ENCODE results near the gene SUPT4H1. TPM values are rescaled to one million over a fixed set of nuclear protein-coding genes. Genes with fewer than 3 reads are reported as not detected.
"Not testable (repeated sequence)": the region's sequence is repeated elsewhere in the genome, so short reads cannot be mapped to it uniquely, and the experiment has no call there.

The SUPT4H1 gene
- total RNA-seq, 1 experiment from 2014 or later = 109 TPM

GRCh38 chr17:58398574-58399266 lies 46.7 kb upstream of the SUPT4H1 start:
- TF ChIP-seq, protein P1, sequence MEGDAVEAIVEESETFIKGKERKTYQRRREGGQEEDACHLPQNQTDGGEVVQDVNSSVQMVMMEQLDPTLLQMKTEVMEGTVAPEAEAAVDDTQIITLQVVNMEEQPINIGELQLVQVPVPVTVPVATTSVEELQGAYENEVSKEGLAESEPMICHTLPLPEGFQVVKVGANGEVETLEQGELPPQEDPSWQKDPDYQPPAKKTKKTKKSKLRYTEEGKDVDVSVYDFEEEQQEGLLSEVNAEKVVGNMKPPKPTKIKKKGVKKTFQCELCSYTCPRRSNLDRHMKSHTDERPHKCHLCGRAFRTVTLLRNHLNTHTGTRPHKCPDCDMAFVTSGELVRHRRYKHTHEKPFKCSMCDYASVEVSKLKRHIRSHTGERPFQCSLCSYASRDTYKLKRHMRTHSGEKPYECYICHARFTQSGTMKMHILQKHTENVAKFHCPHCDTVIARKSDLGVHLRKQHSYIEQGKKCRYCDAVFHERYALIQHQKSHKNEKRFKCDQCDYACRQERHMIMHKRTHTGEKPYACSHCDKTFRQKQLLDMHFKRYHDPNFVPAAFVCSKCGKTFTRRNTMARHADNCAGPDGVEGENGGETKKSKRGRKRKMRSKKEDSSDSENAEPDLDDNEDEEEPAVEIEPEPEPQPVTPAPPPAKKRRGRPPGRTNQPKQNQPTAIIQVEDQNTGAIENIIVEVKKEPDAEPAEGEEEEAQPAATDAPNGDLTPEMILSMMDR (conservative IDR thresholded peaks at IDR 0.05) = no peak
- Mint-ChIP-seq H3K4me1 (peaks cover 37% of the 10 kb centered on the region in 2 experiments), H3K27me3 (ENCODE audit: low read depth) (peaks cover 97% of the 10 kb centered on the region), H3K36me3 (ENCODE audit: insufficient read depth in 1 of 3, low read depth in 3 of 3) (no peaks in the 10 kb centered on the region), H3K4me3 (no peak overlapping the region), H3K9me3 (no peaks in the 10 kb centered on the region), H3K27ac (no peak overlapping the region)
- no peak overlapping the region for H4K8ac ChIP-seq (replicated peaks; ENCODE audit: insufficient read length, low read depth, low read length)
- no peak overlapping the region for H2BK20ac ChIP-seq (ENCODE audit: low read depth, low read length, poor library complexity, severe bottlenecking)
- H2BK5ac ChIP-seq (ENCODE audit: insufficient read length, low read length) = no peak overlapping the region
- no peaks in the 10 kb centered on the region for H3K9me3 ChIP-seq (ENCODE audit: control insufficient read depth, low read depth, low read length)
- H2BK120ac ChIP-seq (ENCODE audit: low read depth, low read length, poor library complexity, severe bottlenecking) = no peak overlapping the region
- H3K14ac ChIP-seq (ENCODE audit: insufficient read depth, low read length) = no peak overlapping the region
- no peak overlapping the region for H4K5ac ChIP-seq (ENCODE audit: insufficient read length, low read depth, low read length)
- no peak for DNase-seq
- H3K56ac ChIP-seq (ENCODE audit: insufficient read length, low read depth, low read length) = no peak overlapping the region
- H3K23ac ChIP-seq (ENCODE audit: insufficient read length, low read depth, low read length) = no peak overlapping the region
- no peak overlapping the region for H3K18ac ChIP-seq (ENCODE audit: insufficient read length, low read depth, low read length)
- peaks cover 40% of the 10 kb centered on the region for H3K27me3 ChIP-seq (ENCODE audit: insufficient read depth, low read length)
- no peak overlapping the region for H2AFZ ChIP-seq (ENCODE audit: low read length)
- no peak overlapping the region for H3T11ph ChIP-seq (ENCODE audit: low read length)
- H3K79me2 ChIP-seq (ENCODE audit: insufficient read depth, low read length) = no peaks in the 10 kb centered on the region
- H2AK5ac ChIP-seq (ENCODE audit: insufficient read length, low read length) = no peak overlapping the region
- H3K4me1 ChIP-seq (ENCODE audit: insufficient read depth, low read length) = peaks cover 9% of the 10 kb centered on the region; the same call in 1 of the 2 replicates
- H4K20me1 ChIP-seq (ENCODE audit: control insufficient read depth, insufficient read depth, insufficient read length) = no peaks in the 10 kb centered on the region
- H2BK15ac ChIP-seq (ENCODE audit: low read depth, low read length) = no peak overlapping the region
- no CpG with 5 or more reads among the region's 3 CpGs for WGBS (ENCODE audit: extremely low coverage, insufficient read length, low lambda C conversion rate)
- H3K79me1 ChIP-seq (ENCODE audit: insufficient read depth, low read depth, low read length, poor library complexity, severe bottlenecking) = no peaks in the 10 kb centered on the region
- H3K27ac ChIP-seq (ENCODE audit: insufficient read length, low read depth, low read length) = no peak overlapping the region
- H4K91ac ChIP-seq (ENCODE audit: insufficient read length, low read depth, low read length) = no peak overlapping the region
- H3K4me2 ChIP-seq (ENCODE audit: insufficient read depth, insufficient read length, low read length) = no peak overlapping the region
- H3K23me2 ChIP-seq (ENCODE audit: insufficient read length, low read depth, low read length, poor library complexity, severe bottlenecking) = no peaks in the 10 kb centered on the region
- H3K4ac ChIP-seq (ENCODE audit: low read depth, low read length) = no peak overlapping the region
- no peak overlapping the region for H3K9ac ChIP-seq (ENCODE audit: extremely low read depth, insufficient read length, low read length)
- no peak overlapping the region for H2BK12ac ChIP-seq (ENCODE audit: insufficient read length, low read depth, low read length)

- not testable (repeated sequence) for H3K4me2 ChIP-seq (ENCODE audit: insufficient read depth, insufficient read length, low read length); H3K27ac Mint-ChIP-seq; H3K36me3 Mint-ChIP-seq (ENCODE audit: insufficient read depth in 1 of 3, low read depth in 3 of 3); H3K14ac ChIP-seq (ENCODE audit: insufficient read depth, low read length); H3K23ac ChIP-seq (ENCODE audit: insufficient read length, low read depth, low read length); H2AFZ ChIP-seq (ENCODE audit: low read length); H3K9ac ChIP-seq (ENCODE audit: extremely low read depth, insufficient read length, low read length); H4K20me1 ChIP-seq (ENCODE audit: control insufficient read depth, insufficient read depth, insufficient read length); H3K4me3 Mint-ChIP-seq; H3K27ac ChIP-seq (ENCODE audit: insufficient read length, low read depth, low read length); H2BK20ac ChIP-seq (ENCODE audit: low read depth, low read length, poor library complexity, severe bottlenecking); H4K5ac ChIP-seq (ENCODE audit: insufficient read length, low read depth, low read length); H2BK12ac ChIP-seq (ENCODE audit: insufficient read length, low read depth, low read length); H2BK120ac ChIP-seq (ENCODE audit: low read depth, low read length, poor library complexity, severe bottlenecking); H2BK5ac ChIP-seq (ENCODE audit: insufficient read length, low read length); H4K91ac ChIP-seq (ENCODE audit: insufficient read length, low read depth, low read length); H3K9me3 Mint-ChIP-seq; H3K56ac ChIP-seq (ENCODE audit: insufficient read length, low read depth, low read length); H3K23me2 ChIP-seq (ENCODE audit: insufficient read length, low read depth, low read length, poor library complexity, severe bottlenecking); H3K79me2 ChIP-seq (ENCODE audit: insufficient read depth, low read length); H2BK15ac ChIP-seq (ENCODE audit: low read depth, low read length); H3K9me3 ChIP-seq (ENCODE audit: control insufficient read depth, low read depth, low read length); H3K18ac ChIP-seq (ENCODE audit: insufficient read length, low read depth, low read length); H3K4me1 ChIP-seq (ENCODE audit: insufficient read depth, low read length); H2AK5ac ChIP-seq (ENCODE audit: insufficient read length, low read length); H3T11ph ChIP-seq (ENCODE audit: low read length); DNase-seq; H3K4ac ChIP-seq (ENCODE audit: low read depth, low read length); H4K8ac ChIP-seq (replicated peaks; ENCODE audit: insufficient read length, low read depth, low read length); H3K79me1 ChIP-seq (ENCODE audit: insufficient read depth, low read depth, low read length, poor library complexity, severe bottlenecking)
- H3K27me3 ChIP-seq (ENCODE audit: insufficient read depth, low read length) = peaks cover 36% of the 10 kb centered on the region
- no CpG with 5 or more reads among the region's 5 CpGs for WGBS (ENCODE audit: extremely low coverage, insufficient read length, low lambda C conversion rate)
- Mint-ChIP-seq H3K27me3 (ENCODE audit: low read depth) (peaks cover 89% of the 10 kb centered on the region), H3K4me1 (peaks cover 24% of the 10 kb centered on the region in 2 experiments)
These were observed 45.4 kb upstream of the SUPT4H1 start for GRCh38 chr17:58397421-58397820.

All from H9 (cell line).